H9 (cell line): ENCODE results near the gene ADGRB3. TPM values are rescaled to one million over a fixed set of nuclear protein-coding genes. Genes with fewer than 3 reads are reported as not detected.
A peak's percentile ranks its signal among the peaks of the same experiment; 100 is the strongest.

ENCODE experiments used
- DNase-seq: peaks from one replicate; pipeline ENCODE4 v3.0.0-alpha.2; 2017
- H2AFZ ChIP-seq: one replicate; pipeline ENCODE4 v1.6.1; 2013; ENCODE audit warnings: mild to moderate bottlenecking, low read length, control low read depth, moderate library complexity
- H2AK5ac ChIP-seq: 2 replicates; pipeline ENCODE4 v1.6.1; 2013; ENCODE audit warnings: low read length, control low read depth, mixed read lengths; ENCODE audit not compliant: insufficient read length
- H2BK120ac ChIP-seq: one replicate; pipeline ENCODE4 v1.6.1; 2013; ENCODE audit warnings: low read depth, mild to moderate bottlenecking, low read length, control low read depth, inconsistent platforms; ENCODE audit not compliant: poor library complexity, severe bottlenecking
- H2BK12ac ChIP-seq: 2 replicates; pipeline ENCODE4 v1.6.1; 2013; ENCODE audit warnings: low read length, control low read depth, mixed read lengths, low read depth; ENCODE audit not compliant: insufficient read length
- H2BK15ac ChIP-seq: 2 replicates; pipeline ENCODE4 v1.6.1; 2013; ENCODE audit warnings: low read depth, low read length, control low read depth
- H2BK20ac ChIP-seq: one replicate; pipeline ENCODE4 v1.6.1; 2013; ENCODE audit warnings: low read depth, mild to moderate bottlenecking, low read length, control low read depth, inconsistent platforms; ENCODE audit not compliant: poor library complexity, severe bottlenecking
- H2BK5ac ChIP-seq: 2 replicates; pipeline ENCODE4 v1.6.1; 2013; ENCODE audit warnings: low read length, control low read depth, mixed read lengths; ENCODE audit not compliant: insufficient read length
- H3K14ac ChIP-seq: 2 replicates; pipeline ENCODE4 v1.6.1; 2013; ENCODE audit warnings: low read length, control low read depth; ENCODE audit not compliant: insufficient read depth
- H3K18ac ChIP-seq: 2 replicates; pipeline ENCODE4 v1.6.1; 2013; ENCODE audit warnings: low read depth, mild to moderate bottlenecking, mixed read lengths, low read length, control low read depth; ENCODE audit not compliant: insufficient read length
- H3K23ac ChIP-seq: 2 replicates; pipeline ENCODE4 v1.6.1; 2013; ENCODE audit warnings: low read length, control low read depth, mixed read lengths, low read depth; ENCODE audit not compliant: insufficient read length
- H3K23me2 ChIP-seq: 2 replicates; pipeline ENCODE4 v1.6.1; 2013; ENCODE audit warnings: low read depth, mild to moderate bottlenecking, mixed read lengths, low read length, control low read depth; ENCODE audit not compliant: insufficient read length, poor library complexity, severe bottlenecking
- H3K27ac ChIP-seq: 2 replicates; pipeline ENCODE4 v1.5.1; 2013; ENCODE audit warnings: low read length, control low read depth, mixed read lengths, low read depth; ENCODE audit not compliant: insufficient read length
- H3K27me3 ChIP-seq: 2 replicates; pipeline ENCODE4 v1.6.1; 2013; ENCODE audit warnings: low read length, control low read depth, inconsistent platforms; ENCODE audit not compliant: insufficient read depth
- H3K4ac ChIP-seq: 2 replicates; pipeline ENCODE4 v1.6.1; 2013; ENCODE audit warnings: low read depth, mild to moderate bottlenecking, control low read depth, inconsistent platforms, low read length, moderate library complexity
- H3K4me1 ChIP-seq: 2 replicates; pipeline ENCODE4 v1.6.1; 2013; ENCODE audit warnings: low read length, control low read depth, inconsistent platforms; ENCODE audit not compliant: insufficient read depth
- H3K4me2 ChIP-seq: 2 replicates; pipeline ENCODE4 v1.6.1; 2013; ENCODE audit warnings: low read length, control low read depth, mixed read lengths; ENCODE audit not compliant: insufficient read length, insufficient read depth
- H3K56ac ChIP-seq: 2 replicates; pipeline ENCODE4 v1.6.1; 2013; ENCODE audit warnings: low read depth, mild to moderate bottlenecking, mixed read lengths, low read length, control low read depth; ENCODE audit not compliant: insufficient read length
- H3K79me1 ChIP-seq: 2 replicates; pipeline ENCODE4 v1.6.1; 2013; ENCODE audit warnings: low read depth, mild to moderate bottlenecking, moderate library complexity, low read length, control low read depth, inconsistent platforms; ENCODE audit not compliant: insufficient read depth, poor library complexity, severe bottlenecking
- H3K79me2 ChIP-seq: 2 replicates; pipeline ENCODE4 v1.6.1; 2013; ENCODE audit warnings: low read length, control low read depth, inconsistent platforms; ENCODE audit not compliant: insufficient read depth
- H3K9ac ChIP-seq: 2 replicates; pipeline ENCODE4 v1.6.1; 2013; ENCODE audit warnings: low read length, control low read depth, mixed read lengths; ENCODE audit not compliant: insufficient read length; ENCODE audit errors: extremely low read depth
- H3K9me3 ChIP-seq: one replicate; pipeline ENCODE4 v1.6.1; 2013; ENCODE audit warnings: low read depth, low read length, inconsistent platforms; ENCODE audit not compliant: control insufficient read depth
- H3T11ph ChIP-seq: one replicate; pipeline ENCODE4 v1.6.1; 2013; ENCODE audit warnings: mild to moderate bottlenecking, low read length, control low read depth, inconsistent platforms
- H4K20me1 ChIP-seq: one replicate; pipeline ENCODE4 v1.6.1; 2013; ENCODE audit not compliant: control insufficient read depth, insufficient read length, insufficient read depth
- H4K5ac ChIP-seq: 2 replicates; pipeline ENCODE4 v1.6.1; 2013; ENCODE audit warnings: low read depth, mild to moderate bottlenecking, mixed read lengths, low read length, control low read depth; ENCODE audit not compliant: insufficient read length
- H4K8ac ChIP-seq: replicated peaks from 2 replicates; pipeline ENCODE4 v1.6.1; 2013; ENCODE audit warnings: low read length, control low read depth, mixed read lengths, low read depth; ENCODE audit not compliant: insufficient read length
- H4K91ac ChIP-seq: 2 replicates; pipeline ENCODE4 v1.6.1; 2013; ENCODE audit warnings: low read depth, mild to moderate bottlenecking, moderate library complexity, mixed read lengths, low read length, control low read depth; ENCODE audit not compliant: insufficient read length
- H3K27ac Mint-ChIP-seq, 3 experiments: 2 replicates in 2 of 3; 3 replicates in 1 of 3; pipeline ENCODE4 v1.8.0; 2020 to 2021; ENCODE audit warnings: mixed read lengths in 3 of 3, mild to moderate bottlenecking in 1 of 3, moderate library complexity in 1 of 3
- H3K27me3 Mint-ChIP-seq: 2 replicates; pipeline ENCODE4 v1.8.0; 2021; ENCODE audit warnings: low read depth, mild to moderate bottlenecking, moderate library complexity, mixed read lengths
- H3K36me3 Mint-ChIP-seq, 3 experiments: 2 replicates in 2 of 3; 3 replicates in 1 of 3; pipeline ENCODE4 v1.8.0; 2020 to 2021; ENCODE audit warnings: low read depth in 3 of 3, mixed read lengths in 3 of 3; ENCODE audit not compliant: insufficient read depth in 1 of 3
- H3K4me1 Mint-ChIP-seq, 2 experiments: 2 replicates each; pipeline ENCODE4 v1.8.0; 2020; ENCODE audit warnings: mixed read lengths in 2 of 2
- H3K4me3 Mint-ChIP-seq, 2 experiments: 2 replicates in 1 of 2; 3 replicates in 1 of 2; pipeline ENCODE4 v1.8.0; 2020 to 2021; ENCODE audit warnings: mild to moderate bottlenecking in 2 of 2, mixed read lengths in 2 of 2, moderate library complexity in 1 of 2
- H3K9me3 Mint-ChIP-seq, 2 experiments: 2 replicates in 1 of 2; 3 replicates in 1 of 2; pipeline ENCODE4 v1.8.0; 2020; ENCODE audit warnings: mild to moderate bottlenecking in 2 of 2, mixed read lengths in 2 of 2, moderate library complexity in 1 of 2
- total RNA-seq: library from RNA; stranded (reverse); gene quantifications from 2 replicates; pipeline ENCODE4 v1.2.1, GENCODE V29; 2021
- TF ChIP-seq, protein P1 (sequence below): fragments of 200-600 bp; sonication (generic); conservative IDR thresholded peaks from 3 replicates; pipeline ENCODE4 v1.8.0; 2021; ENCODE audit warnings: antibody characterized with exemption, mild to moderate bottlenecking

Gene ADGRB3
- total RNA-seq, 1 experiment from 2014 or later, result 0.37 TPM

DNA sequence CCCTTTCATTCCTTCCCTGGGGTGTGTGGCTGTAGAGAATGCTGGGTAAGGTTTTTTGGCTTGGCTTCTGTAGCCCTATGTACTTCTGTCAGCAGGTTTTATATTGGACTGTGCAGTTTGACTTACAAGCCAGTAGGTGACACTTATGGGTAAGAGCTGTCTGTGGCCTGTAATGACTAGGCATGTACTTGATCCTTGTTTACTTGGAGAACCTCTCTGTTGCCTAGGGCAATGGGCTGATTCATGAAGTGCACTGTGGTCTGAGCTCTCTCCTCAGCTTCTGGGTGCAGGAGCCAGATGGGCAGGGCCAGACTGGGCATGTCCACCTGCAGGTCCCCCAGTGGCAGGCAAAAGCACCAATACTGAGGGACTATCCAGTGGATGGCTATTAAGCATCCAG lies 544.6 kb downstream of the ADGRB3 start:
- H3K23ac ChIP-seq, result no peak overlapping the region
- H3K27ac ChIP-seq, result no peak overlapping the region
- H2BK15ac ChIP-seq, result no peak overlapping the region
- H4K20me1 ChIP-seq, result no peaks in the 10 kb centered on the region
- peak; percentile 43 for DNase-seq
- no peak overlapping the region for H3K4me2 ChIP-seq
- H2BK120ac ChIP-seq, result no peak overlapping the region
- no peak overlapping the region for H2BK12ac ChIP-seq
- no peak overlapping the region for H4K91ac ChIP-seq
- no peaks in the 10 kb centered on the region for H3K23me2 ChIP-seq
- TF ChIP-seq, protein P1, sequence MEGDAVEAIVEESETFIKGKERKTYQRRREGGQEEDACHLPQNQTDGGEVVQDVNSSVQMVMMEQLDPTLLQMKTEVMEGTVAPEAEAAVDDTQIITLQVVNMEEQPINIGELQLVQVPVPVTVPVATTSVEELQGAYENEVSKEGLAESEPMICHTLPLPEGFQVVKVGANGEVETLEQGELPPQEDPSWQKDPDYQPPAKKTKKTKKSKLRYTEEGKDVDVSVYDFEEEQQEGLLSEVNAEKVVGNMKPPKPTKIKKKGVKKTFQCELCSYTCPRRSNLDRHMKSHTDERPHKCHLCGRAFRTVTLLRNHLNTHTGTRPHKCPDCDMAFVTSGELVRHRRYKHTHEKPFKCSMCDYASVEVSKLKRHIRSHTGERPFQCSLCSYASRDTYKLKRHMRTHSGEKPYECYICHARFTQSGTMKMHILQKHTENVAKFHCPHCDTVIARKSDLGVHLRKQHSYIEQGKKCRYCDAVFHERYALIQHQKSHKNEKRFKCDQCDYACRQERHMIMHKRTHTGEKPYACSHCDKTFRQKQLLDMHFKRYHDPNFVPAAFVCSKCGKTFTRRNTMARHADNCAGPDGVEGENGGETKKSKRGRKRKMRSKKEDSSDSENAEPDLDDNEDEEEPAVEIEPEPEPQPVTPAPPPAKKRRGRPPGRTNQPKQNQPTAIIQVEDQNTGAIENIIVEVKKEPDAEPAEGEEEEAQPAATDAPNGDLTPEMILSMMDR, result peak; percentile 30; the same call in 2 of the 3 replicates
- H3K27me3 ChIP-seq, result no peaks in the 10 kb centered on the region
- H2AK5ac ChIP-seq, result no peak overlapping the region
- peaks cover 0 to 4% (median 0%) of the 10 kb centered on the region in 3 experiments; a peak in 2 of 7 replicates for H3K36me3 Mint-ChIP-seq
- no peak overlapping the region for H2BK20ac ChIP-seq
- no peaks in the 10 kb centered on the region for H3K9me3 ChIP-seq
- H3K79me2 ChIP-seq, result no peaks in the 10 kb centered on the region
- no peak overlapping the region for H3K4ac ChIP-seq
- no peaks in the 10 kb centered on the region for H3K79me1 ChIP-seq
- no peak overlapping the region for H3K56ac ChIP-seq
- no peak overlapping the region for H4K8ac ChIP-seq
- H3K4me1 ChIP-seq, result no peaks in the 10 kb centered on the region
- H3K4me1 Mint-ChIP-seq, result peaks cover 3 to 4% of the 10 kb centered on the region in 2 experiments; a peak in 3 of 4 replicates
- no peak overlapping the region for H3K4me3 Mint-ChIP-seq
- peaks cover 0 to 3% of the 10 kb centered on the region in 2 experiments; a peak in 2 of 5 replicates for H3K9me3 Mint-ChIP-seq
- H3K9ac ChIP-seq, result no peak overlapping the region
- H4K5ac ChIP-seq, result no peak overlapping the region
- H3T11ph ChIP-seq, result no peak overlapping the region
- H3K18ac ChIP-seq, result no peak overlapping the region
- H3K27me3 Mint-ChIP-seq, result no peaks in the 10 kb centered on the region
- H3K27ac Mint-ChIP-seq, result peak overlapping the region in 1 of 3 experiments; percentile 88; a peak in 3 of 7 replicates
- H2AFZ ChIP-seq, result no peak overlapping the region
- H2BK5ac ChIP-seq, result no peak overlapping the region
- no peak overlapping the region for H3K14ac ChIP-seq
